Endothelial cell (in vitro differentiated cells): ENCODE data around the gene FXYD6. TPM values are rescaled to one million over a fixed set of nuclear protein-coding genes. Genes with fewer than 3 reads are reported as not detected.

Experiments
- DNase-seq: peaks from one replicate; pipeline ENCODE4 v3.0.0; 2021; ENCODE audit warnings: low spot score
- H3K27ac Mint-ChIP-seq: one replicate; pipeline ENCODE4 v1.8.0; 2021; ENCODE audit warnings: mixed read lengths, inconsistent platforms; ENCODE audit not compliant: unreplicated experiment
- H3K27me3 Mint-ChIP-seq: one replicate; pipeline ENCODE4 v1.8.0; 2021; ENCODE audit warnings: mild to moderate bottlenecking, moderate library complexity, mixed read lengths, inconsistent platforms; ENCODE audit not compliant: unreplicated experiment
- H3K36me3 Mint-ChIP-seq: one replicate; pipeline ENCODE4 v1.8.0; 2021; ENCODE audit warnings: mild to moderate bottlenecking, low read depth, mixed read lengths, inconsistent platforms; ENCODE audit not compliant: unreplicated experiment
- H3K4me1 Mint-ChIP-seq: one replicate; pipeline ENCODE4 v1.8.0; 2021; ENCODE audit warnings: mild to moderate bottlenecking, mixed read lengths, inconsistent platforms; ENCODE audit not compliant: unreplicated experiment
- H3K4me3 Mint-ChIP-seq: one replicate; pipeline ENCODE4 v1.8.0; 2021; ENCODE audit warnings: mild to moderate bottlenecking, mixed read lengths, inconsistent platforms; ENCODE audit not compliant: unreplicated experiment
- H3K9me3 Mint-ChIP-seq: one replicate; pipeline ENCODE4 v1.8.0; 2021; ENCODE audit warnings: mixed read lengths, inconsistent platforms; ENCODE audit not compliant: unreplicated experiment
- total RNA-seq: library from RNA; stranded (reverse); fragmentation: NEBNext Ultra II Directional; extraction: Animal tissue kit (Norgen Biotek cat#: 25700); gene quantifications from one replicate; pipeline ENCODE4 v1.2.1, GENCODE V29; 2021; ENCODE audit not compliant: unreplicated experiment
- TF ChIP-seq, protein P1 (sequence below): fragments of 200-600 bp; sonication (generic); IDR thresholded peaks from one replicate; pipeline ENCODE4 v1.5.0; 2021; ENCODE audit warnings: antibody characterized with exemption; ENCODE audit not compliant: unreplicated experiment

The FXYD6 gene
- total RNA-seq, 1 donor from 2014 or later = 18.1 TPM

DNA sequence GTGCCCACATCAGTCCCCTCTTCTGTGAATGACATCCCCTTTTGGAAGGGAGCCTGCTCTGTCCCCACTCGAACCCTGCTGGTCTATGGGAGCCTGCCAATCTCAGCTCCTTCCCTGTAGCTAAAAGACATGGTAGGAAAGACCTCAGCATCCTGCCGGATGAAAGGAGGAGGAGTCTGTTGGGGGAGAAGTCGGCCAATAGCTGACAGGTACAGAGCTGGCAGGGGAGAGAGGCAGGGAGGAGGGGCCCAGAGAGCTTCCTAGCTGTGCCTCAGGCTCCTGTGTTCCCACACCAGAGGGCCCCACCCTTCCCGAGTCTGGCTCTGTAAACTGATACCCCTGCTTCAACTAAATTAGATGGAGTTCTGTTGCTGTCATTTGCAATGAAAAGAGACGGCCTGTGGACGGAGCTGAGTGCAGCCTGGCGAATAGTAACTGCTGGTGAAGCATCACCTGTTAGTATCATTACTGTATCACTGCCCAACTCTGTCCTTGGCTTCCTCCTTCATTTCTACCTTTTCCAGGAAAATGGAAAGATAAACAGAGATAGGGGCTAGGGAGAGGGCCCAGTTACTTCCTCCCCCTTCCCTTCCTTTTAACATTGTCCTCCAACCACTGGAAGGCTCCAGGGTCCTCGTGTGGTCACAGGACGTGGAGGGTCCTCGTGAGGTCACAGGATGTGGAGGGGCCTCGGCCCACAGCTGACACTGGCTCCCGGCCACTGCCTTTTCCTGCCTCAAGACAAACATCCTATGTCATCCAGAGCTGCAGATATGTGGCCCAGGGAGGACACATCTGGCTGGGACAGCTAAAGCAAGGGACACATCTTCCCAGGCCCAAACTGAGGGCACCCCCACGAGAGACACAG is 15.1 kb downstream of the FXYD6 start:
- Mint-ChIP-seq H3K36me3 (no peaks in the 10 kb centered on the region), H3K27ac (peak overlapping the region; percentile 72), H3K27me3 (peaks cover 10% of the 10 kb centered on the region), H3K4me3 (peak overlapping the region; percentile 17), H3K4me1 (peaks cover 26% of the 10 kb centered on the region), H3K9me3 (no peaks in the 10 kb centered on the region)
- DNase-seq = no peak
- TF ChIP-seq, protein P1, sequence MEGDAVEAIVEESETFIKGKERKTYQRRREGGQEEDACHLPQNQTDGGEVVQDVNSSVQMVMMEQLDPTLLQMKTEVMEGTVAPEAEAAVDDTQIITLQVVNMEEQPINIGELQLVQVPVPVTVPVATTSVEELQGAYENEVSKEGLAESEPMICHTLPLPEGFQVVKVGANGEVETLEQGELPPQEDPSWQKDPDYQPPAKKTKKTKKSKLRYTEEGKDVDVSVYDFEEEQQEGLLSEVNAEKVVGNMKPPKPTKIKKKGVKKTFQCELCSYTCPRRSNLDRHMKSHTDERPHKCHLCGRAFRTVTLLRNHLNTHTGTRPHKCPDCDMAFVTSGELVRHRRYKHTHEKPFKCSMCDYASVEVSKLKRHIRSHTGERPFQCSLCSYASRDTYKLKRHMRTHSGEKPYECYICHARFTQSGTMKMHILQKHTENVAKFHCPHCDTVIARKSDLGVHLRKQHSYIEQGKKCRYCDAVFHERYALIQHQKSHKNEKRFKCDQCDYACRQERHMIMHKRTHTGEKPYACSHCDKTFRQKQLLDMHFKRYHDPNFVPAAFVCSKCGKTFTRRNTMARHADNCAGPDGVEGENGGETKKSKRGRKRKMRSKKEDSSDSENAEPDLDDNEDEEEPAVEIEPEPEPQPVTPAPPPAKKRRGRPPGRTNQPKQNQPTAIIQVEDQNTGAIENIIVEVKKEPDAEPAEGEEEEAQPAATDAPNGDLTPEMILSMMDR = no peak

DNA sequence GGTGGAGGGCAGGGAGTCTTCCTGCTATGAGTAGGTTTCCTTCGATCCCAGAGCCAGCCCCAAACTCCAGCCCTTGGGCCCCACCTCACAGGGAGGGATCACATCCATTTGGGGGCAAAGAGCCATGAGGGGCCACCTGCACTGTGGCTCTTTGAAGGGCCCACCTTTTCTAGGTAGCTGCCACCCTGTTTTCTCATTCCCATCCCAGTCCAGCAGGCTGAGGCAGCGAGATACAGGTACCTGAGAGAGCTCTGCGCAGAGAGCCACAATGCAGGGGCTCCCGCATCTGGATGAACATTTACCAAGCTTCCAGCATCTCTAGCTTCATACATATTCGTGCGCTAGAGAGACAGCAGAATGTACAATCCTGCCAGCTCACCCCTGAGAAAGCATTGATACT is 16.3 kb downstream of the FXYD6 start:
- no peak for DNase-seq
- Mint-ChIP-seq H3K9me3 (no peaks in the 10 kb centered on the region), H3K27ac (no peak overlapping the region), H3K36me3 (no peaks in the 10 kb centered on the region), H3K4me3 (no peak overlapping the region), H3K27me3 (peaks cover 9% of the 10 kb centered on the region), H3K4me1 (peaks cover 26% of the 10 kb centered on the region)
- TF ChIP-seq, protein P1 = no peak

DNA sequence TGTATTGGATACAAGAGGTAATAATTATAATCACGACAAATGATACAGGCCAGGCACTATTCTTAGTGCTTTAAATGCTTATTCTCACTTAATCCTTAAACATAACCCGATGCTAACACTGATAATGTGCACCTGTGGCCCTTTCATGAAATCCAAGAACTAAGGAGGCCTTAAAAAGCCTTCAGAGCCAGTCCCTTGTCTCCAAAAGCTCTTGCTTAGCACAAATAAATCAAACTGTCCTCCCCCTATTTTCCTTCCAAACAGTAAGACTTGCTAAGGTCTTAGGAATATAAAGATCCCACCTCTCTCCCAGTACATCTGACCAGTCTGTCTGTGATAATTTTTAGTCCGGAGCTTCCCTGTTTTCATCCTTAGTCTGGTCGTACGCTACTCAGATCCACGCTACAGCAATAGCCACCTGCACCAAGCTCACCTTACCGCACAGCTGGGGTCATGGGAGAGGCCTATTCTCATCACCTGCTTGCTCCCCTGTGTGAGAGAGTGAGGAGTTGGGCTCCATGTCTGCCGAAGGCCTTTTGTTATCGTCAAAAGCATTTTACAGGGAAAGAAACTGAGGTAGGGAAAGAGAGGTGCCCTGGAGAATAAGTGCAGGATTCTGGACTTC is 16.9 kb downstream of the FXYD6 start:
- Mint-ChIP-seq H3K36me3 (no peaks in the 10 kb centered on the region), H3K4me3 (no peak overlapping the region), H3K27ac (no peak overlapping the region), H3K27me3 (peaks cover 9% of the 10 kb centered on the region), H3K4me1 (peaks cover 28% of the 10 kb centered on the region), H3K9me3 (no peaks in the 10 kb centered on the region)
- TF ChIP-seq, protein P1 = no peak
- no peak for DNase-seq

DNA sequence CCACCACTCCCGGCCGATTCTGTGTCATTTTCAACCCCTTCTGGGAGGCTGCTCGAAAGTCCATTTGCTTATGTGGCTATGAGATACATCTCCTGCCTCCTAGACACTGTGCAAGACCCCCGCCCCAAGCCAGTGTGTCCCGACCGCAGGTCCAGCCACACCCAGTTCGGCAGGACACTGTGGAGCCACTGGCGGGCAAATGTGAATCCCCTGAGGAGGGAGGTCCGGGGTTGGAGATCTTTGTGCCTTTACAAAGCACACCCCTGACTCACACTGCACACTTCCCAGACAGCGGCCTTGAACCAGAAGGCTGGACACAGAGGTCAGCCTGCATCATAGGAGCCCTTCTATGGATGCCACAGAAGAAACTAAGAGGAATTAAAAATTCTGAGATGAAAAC is 17.4 kb downstream of the FXYD6 start:
- Mint-ChIP-seq H3K4me3 (no peak overlapping the region), H3K9me3 (no peaks in the 10 kb centered on the region), H3K27ac (no peak overlapping the region), H3K36me3 (no peaks in the 10 kb centered on the region), H3K27me3 (peaks cover 9% of the 10 kb centered on the region), H3K4me1 (peaks cover 30% of the 10 kb centered on the region)
- TF ChIP-seq, protein P1 = no peak
- no peak for DNase-seq
